B cell (primary cell): Measurements from ENCODE around the gene MAGI2. TPM values are rescaled to one million over a fixed set of nuclear protein-coding genes. Genes with fewer than 3 reads are reported as not detected.

Experiments used
- ATAC-seq: fragments of 200-7000 bp; cut with Tn5 transposase; one replicate; pipeline ENCODE4 v1.10.0; 2021; ENCODE audit warnings: low read depth, mild to moderate bottlenecking, moderate number of reproducible peaks, moderate library complexity
- CTCF ChIA-PET: fragments of 350-600 bp; sonication (Branson Sonifier 250); formaldehyde crosslinking; loops from one replicate; lab custom pipeline; 2021; ENCODE audit warnings: antibody characterized with exemption, inconsistent platforms; lab: Charles Lee
- POLR2A ChIA-PET: fragments of 350-600 bp; sonication (Branson Sonifier 250); formaldehyde crosslinking; loops from one replicate; lab custom pipeline; 2021; ENCODE audit warnings: antibody characterized with exemption; lab: Charles Lee
- DNase-seq: peaks from one replicate; pipeline ENCODE4 v3.0.0; 2013
- H2AFZ ChIP-seq: 2 replicates; pipeline ENCODE4 v1.6.1; 2012; ENCODE audit warnings: mild to moderate bottlenecking, low read depth, low read length; ENCODE audit not compliant: insufficient read depth, poor library complexity, severe bottlenecking
- H3K27ac ChIP-seq, 2 donors: 1 replicate in 1 of 2; 2 replicates in 1 of 2; pipeline ENCODE4 v1.5.1; 2012 to 2013; ENCODE audit warnings: low read length in 2 of 2, mild to moderate bottlenecking in 2 of 2, moderate library complexity in 1 of 2
- H3K27me3 ChIP-seq, 4 experiments: fragments of 200-600 bp in 1 of 4; sonication (generic) in 1 of 4; replicated peaks in 1 of 4; 1 replicate in 2 of 4; 2 replicates in 2 of 4; pipeline versions ENCODE4 v1.6.1 to v1.7.0; 2013 to 2016; ENCODE audit warnings: low read length in 3 of 4, mild to moderate bottlenecking in 2 of 4, mixed read lengths in 1 of 4, moderate library complexity in 1 of 4; ENCODE audit not compliant: insufficient read depth in 4 of 4, control insufficient read depth in 3 of 4; ENCODE audit errors: control extremely low read depth in 1 of 4
- H3K36me3 ChIP-seq, 2 experiments: replicated peaks in 1 of 2; 1 replicate in 1 of 2; 2 replicates in 1 of 2; pipeline versions ENCODE4 v1.6.1 to v1.7.1; 2013; ENCODE audit warnings: low read length in 1 of 2; ENCODE audit not compliant: insufficient read depth in 2 of 2, control insufficient read depth in 1 of 2; ENCODE audit errors: control extremely low read depth in 1 of 2, extremely low read depth in 1 of 2
- H3K4me1 ChIP-seq, 2 donors: fragments of 200-600 bp in 1 of 2; sonication (generic) in 1 of 2; 1 replicate in 1 of 2; 2 replicates in 1 of 2; pipeline versions ENCODE4 v1.5.1 to v1.6.1; 2013 to 2017; ENCODE audit warnings: low read length in 2 of 2; ENCODE audit not compliant: control insufficient read depth in 2 of 2, insufficient read depth in 2 of 2
- H3K4me2 ChIP-seq: replicated peaks from 2 replicates; pipeline ENCODE3; 2012; ENCODE audit warnings: mild to moderate bottlenecking, low read depth, low read length; ENCODE audit not compliant: poor library complexity, severe bottlenecking
- H3K4me3 ChIP-seq, 5 experiments: fragments of 200-600 bp in 1 of 5; sonication (generic) in 1 of 5; 1 replicate in 3 of 5; 2 replicates in 2 of 5; pipeline versions ENCODE4 v1.5.1 to v1.7.0; 2011 to 2016; ENCODE audit warnings: low read length in 4 of 5, mild to moderate bottlenecking in 4 of 5, low read depth in 2 of 5, control low read depth in 1 of 5, moderate library complexity in 1 of 5; ENCODE audit not compliant: insufficient read depth in 1 of 5; ENCODE audit errors: control extremely low read depth in 1 of 5, extremely low read depth in 1 of 5
- H3K79me2 ChIP-seq: fragments of 200-600 bp; sonication (generic); one replicate; pipeline ENCODE4 v1.6.0; 2016; ENCODE audit warnings: low read length; ENCODE audit not compliant: control insufficient read depth, insufficient read depth
- H3K9ac ChIP-seq: fragments of 200-600 bp; sonication (generic); 2 replicates; pipeline ENCODE4 v1.6.1; 2017; ENCODE audit warnings: mild to moderate bottlenecking, low read length, moderate library complexity
- H3K9me3 ChIP-seq, 3 donors: one replicate each; pipeline versions ENCODE4 v1.6.1 to v1.7.1; 2013; ENCODE audit warnings: low read length in 2 of 3; ENCODE audit not compliant: control insufficient read depth in 2 of 3, insufficient read depth in 1 of 3; ENCODE audit errors: control extremely low read depth in 1 of 3
- H4K20me1 ChIP-seq: 2 replicates; pipeline ENCODE4 v1.6.0; 2012; ENCODE audit warnings: mild to moderate bottlenecking, low read length; ENCODE audit not compliant: insufficient read depth, control insufficient read depth, poor library complexity, severe bottlenecking
- H3K27ac Mint-ChIP-seq: one replicate; pipeline ENCODE4 v1.8.0; 2021; ENCODE audit warnings: mixed read lengths
- H3K27me3 Mint-ChIP-seq: one replicate; pipeline ENCODE4 v1.8.0; 2021; ENCODE audit warnings: mixed read lengths
- H3K4me1 Mint-ChIP-seq: one replicate; pipeline ENCODE4 v1.8.0; 2021; ENCODE audit warnings: mixed read lengths
- H3K4me3 Mint-ChIP-seq: one replicate; pipeline ENCODE4 v1.8.0; 2021; ENCODE audit warnings: mixed read lengths
- H3K9me3 Mint-ChIP-seq: one replicate; pipeline ENCODE4 v1.8.0; 2022; ENCODE audit warnings: mixed read lengths; ENCODE audit not compliant: insufficient read depth
- EZH2 ChIP-seq: IDR thresholded peaks from 2 replicates; pipeline ENCODE4 v1.6.1; 2012; ENCODE audit warnings: borderline replicate concordance, low read depth, mild to moderate bottlenecking, moderate library complexity, low read length; ENCODE audit not compliant: insufficient read depth, poor library complexity, severe bottlenecking
- WGBS: methylation state at CpG from one replicate; pipeline ENCODE4 v1.1.5; 2013; ENCODE audit warnings: missing lambda C conversion rate; ENCODE audit not compliant: insufficient coverage; 5-methylcytosine and 5-hydroxymethylcytosine counted together
- intact Hi-C: fragments of 100-400 bp; cut with micrococcal nuclease; formaldehyde crosslinking; loops from one replicate; pipeline ENCODE4 v1.10.0; 2022
- polyA plus RNA-seq: library from polyadenylated mRNA; depleted of rRNA; stranded (reverse); fragments of >200 nt; gene quantifications from 2 replicates; pipeline ENCODE4 v1.2.3, GENCODE V29; 2012
- total RNA-seq, 2 donors: library from RNA; stranded (reverse); fragments of 120-200 nt in 1 of 2; gene quantifications; 1 replicate in 1 of 2; 2 replicates in 1 of 2; pipeline versions ENCODE4 v1.2.3 to v1.2.4, GENCODE V29; 2013 to 2022
- TF ChIP-seq, protein P1 (sequence below): fragments of 200-600 bp; IDR thresholded peaks from one replicate; pipeline ENCODE4 v1.8.0; 2022; ENCODE audit warnings: antibody characterized with exemption, mild to moderate bottlenecking

The MAGI2 gene
- total and polyA plus RNA-seq, 2 donors (not counting 1 experiment from before 2014, with no cell fraction given): 0.16 to 0.64 TPM

DNA sequence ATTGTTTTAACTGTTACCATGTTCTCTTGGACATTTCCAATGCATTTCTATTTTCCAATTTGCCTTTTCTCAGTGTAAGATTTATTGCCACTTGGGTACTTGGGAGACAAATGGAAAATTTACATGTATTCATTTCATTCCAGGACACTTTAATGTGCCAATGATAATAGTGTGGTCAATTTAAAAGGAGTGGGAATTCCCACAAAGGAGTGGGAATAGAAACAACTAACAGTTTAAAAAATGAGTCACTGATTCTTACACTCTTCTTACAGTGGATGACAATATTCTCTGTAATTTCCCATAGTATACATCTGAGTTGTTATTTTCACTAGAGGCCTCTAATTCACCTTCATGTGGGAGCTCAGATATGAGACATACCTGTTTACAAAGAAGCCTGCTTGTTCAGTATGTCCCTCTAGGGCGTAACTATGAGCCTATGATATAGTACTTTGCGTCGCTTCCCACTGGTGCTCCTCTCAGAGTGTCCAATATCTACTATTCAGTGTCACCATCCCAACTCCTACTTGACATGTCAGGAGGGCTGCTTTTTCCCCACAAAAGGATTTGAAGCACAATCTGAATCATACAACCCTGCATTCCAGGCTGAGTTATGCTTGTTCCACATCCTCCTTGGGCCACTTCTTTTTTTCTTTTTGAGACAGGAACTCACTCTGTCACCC lies 1353.6 kb downstream of the MAGI2 start:
- Mint-ChIP-seq H3K9me3 (peaks cover 2% of the 10 kb centered on the region), H3K27ac (no peak overlapping the region), H3K4me3 (no peak overlapping the region), H3K4me1 (no peaks in the 10 kb centered on the region), H3K27me3 (peaks cover 11% of the 10 kb centered on the region)
- peaks cover 0 to 6% (median 2%) of the 10 kb centered on the region in 4 experiments for H3K27me3 ChIP-seq
- no peak overlapping the region for H3K9ac ChIP-seq
- H3K9me3 ChIP-seq: no peaks in the 10 kb centered on the region
- no peaks in the 10 kb centered on the region for H3K4me1 ChIP-seq
- no peaks in the 10 kb centered on the region for H3K79me2 ChIP-seq
- WGBS: 81% methylated on average over 2 of the region's 3 CpGs
- no peak overlapping the region for H3K27ac ChIP-seq
- no peak overlapping the region for H3K4me3 ChIP-seq
- DNase-seq (no peak), ATAC-seq (no peak)
- H3K4me2 ChIP-seq: no peak overlapping the region
- intact Hi-C loops: no loop called here
- CTCF ChIA-PET: no interaction called here
- H2AFZ ChIP-seq: no peak overlapping the region
- H3K36me3 ChIP-seq: no peaks in the 10 kb centered on the region
- TF ChIP-seq, protein P1, sequence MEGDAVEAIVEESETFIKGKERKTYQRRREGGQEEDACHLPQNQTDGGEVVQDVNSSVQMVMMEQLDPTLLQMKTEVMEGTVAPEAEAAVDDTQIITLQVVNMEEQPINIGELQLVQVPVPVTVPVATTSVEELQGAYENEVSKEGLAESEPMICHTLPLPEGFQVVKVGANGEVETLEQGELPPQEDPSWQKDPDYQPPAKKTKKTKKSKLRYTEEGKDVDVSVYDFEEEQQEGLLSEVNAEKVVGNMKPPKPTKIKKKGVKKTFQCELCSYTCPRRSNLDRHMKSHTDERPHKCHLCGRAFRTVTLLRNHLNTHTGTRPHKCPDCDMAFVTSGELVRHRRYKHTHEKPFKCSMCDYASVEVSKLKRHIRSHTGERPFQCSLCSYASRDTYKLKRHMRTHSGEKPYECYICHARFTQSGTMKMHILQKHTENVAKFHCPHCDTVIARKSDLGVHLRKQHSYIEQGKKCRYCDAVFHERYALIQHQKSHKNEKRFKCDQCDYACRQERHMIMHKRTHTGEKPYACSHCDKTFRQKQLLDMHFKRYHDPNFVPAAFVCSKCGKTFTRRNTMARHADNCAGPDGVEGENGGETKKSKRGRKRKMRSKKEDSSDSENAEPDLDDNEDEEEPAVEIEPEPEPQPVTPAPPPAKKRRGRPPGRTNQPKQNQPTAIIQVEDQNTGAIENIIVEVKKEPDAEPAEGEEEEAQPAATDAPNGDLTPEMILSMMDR: no peak
- no peak for TF ChIP-seq EZH2
- no peaks in the 10 kb centered on the region for H4K20me1 ChIP-seq
- POLR2A ChIA-PET: no interaction called here

DNA sequence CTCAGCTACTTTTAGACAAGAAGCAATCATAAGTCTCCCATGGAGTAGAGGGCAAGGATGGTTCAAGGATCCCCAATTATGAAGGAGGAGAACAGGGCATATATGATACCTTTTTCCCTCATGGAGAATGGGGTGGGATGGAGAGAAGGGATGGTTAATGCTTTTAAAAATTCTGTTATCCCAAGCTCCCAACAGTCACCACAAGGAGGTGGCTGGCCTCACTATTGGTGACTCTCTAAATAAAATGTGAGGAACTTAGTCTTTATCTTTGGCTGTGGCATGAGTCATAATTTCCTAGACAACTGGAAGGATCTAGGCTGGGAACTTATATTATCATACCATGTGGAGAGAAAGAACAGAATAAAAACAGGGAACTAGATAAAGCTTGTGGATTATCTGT lies 1357.9 kb downstream of the MAGI2 start:
- Histone ChIP-seq H3K36me3 (no peaks in the 10 kb centered on the region), H3K9ac (no peak overlapping the region), H2AFZ (no peak overlapping the region), H3K27me3 (peaks cover 0 to 11% (median 3%) of the 10 kb centered on the region in 4 experiments), H3K27ac (no peak overlapping the region), H3K79me2 (no peaks in the 10 kb centered on the region), H3K4me3 (no peak overlapping the region), H3K4me1 (no peaks in the 10 kb centered on the region), H3K9me3 (no peaks in the 10 kb centered on the region), H4K20me1 (no peaks in the 10 kb centered on the region), H3K4me2 (no peak overlapping the region)
- Mint-ChIP-seq H3K4me3 (no peak overlapping the region), H3K27ac (no peak overlapping the region), H3K9me3 (peaks cover 2% of the 10 kb centered on the region), H3K27me3 (peaks cover 15% of the 10 kb centered on the region), H3K4me1 (no peaks in the 10 kb centered on the region)
- no peak for TF ChIP-seq EZH2
- TF ChIP-seq, protein P1: no peak
- intact Hi-C loops: no loop called here
- ChIA-PET POLR2A (no interaction called here), CTCF (no interaction called here)
- no peak for ATAC-seq
- DNase-seq: no peak
